ENCODE measurements around the gene VSIR. TPM values are rescaled to one million over a fixed set of nuclear protein-coding genes. Genes with fewer than 3 reads are reported as not detected.

VSIR gene
- total and polyA plus RNA-seq, 10 of the 15 experiments (the other 5 are each of a cell fraction or from before 2014, with no cell fraction given), result 0.19 to 12.5 (median 6.7) TPM

- WGBS (ENCODE audit: insufficient coverage, insufficient replicate concordance, low lambda C conversion rate, missing lambda C conversion rate), result 90% methylated on average over 14 of the region's 14 CpGs
- Histone ChIP-seq H4K20me1 (ENCODE audit: control insufficient read depth, insufficient read depth) (no peaks in the 10 kb centered on the region), H3K27me3 (replicated peaks in 1 of 2; ENCODE audit: control insufficient read depth in 2 of 2, insufficient read depth in 2 of 2, low read length in 1 of 2) (no peaks in the 10 kb centered on the region), H3K36me3 (ENCODE audit: control insufficient read depth in 2 of 2, insufficient read depth in 2 of 2, low read length in 1 of 2) (peaks cover 29 to 50% of the 10 kb centered on the region in 2 experiments), H2AFZ (ENCODE audit: control insufficient read depth, low read depth, low read length) (no peak overlapping the region), H3K4me3 (no peak overlapping the region), H3K4me2 (ENCODE audit: control insufficient read depth, insufficient read depth) (no peak overlapping the region), H3K79me2 (ENCODE audit: control insufficient read depth, insufficient read depth, low read length) (no peaks in the 10 kb centered on the region), H3K9me3 (replicated peaks; ENCODE audit: control insufficient read depth, insufficient read depth, low read length) (no peaks in the 10 kb centered on the region), H3K27ac (ENCODE audit: control insufficient read depth, insufficient read depth) (no peak overlapping the region), H3K4me1 (ENCODE audit: control insufficient read depth, insufficient read depth, low read length) (no peaks in the 10 kb centered on the region), H3K9ac (ENCODE audit: control insufficient read depth, insufficient read depth, low read length) (no peak overlapping the region)
- POLR2A ChIA-PET, result no interaction called here
- TF ChIP-seq SREBF1 (IDR thresholded peaks at IDR 0.05; ENCODE audit: low read length), result no peak
- TF ChIP-seq POLR2AphosphoS5 (IDR thresholded peaks at IDR 0.05; ENCODE audit: low read length), result no peak
- TF ChIP-seq GATAD2B (conservative IDR thresholded peaks at IDR 0.05; ENCODE audit: low read depth), result no peak
- TF ChIP-seq FOXM1 (IDR thresholded peaks at IDR 0.05; ENCODE audit: low read depth, low read length), result no peak
- TF ChIP-seq ETV6 (conservative IDR thresholded peaks at IDR 0.05 in 1 of 2, IDR thresholded peaks at IDR 0.05 in 1 of 2; ENCODE audit: borderline replicate concordance in 1 of 2, low read depth in 1 of 2), result no peak
- TF ChIP-seq POLR2A (IDR thresholded peaks at IDR 0.05; ENCODE audit: low read depth, low read length), result peak; percentile 27; the same call in 1 of the 2 replicates
- TF ChIP-seq PKNOX1 (IDR thresholded peaks at IDR 0.05), result no peak
- SMC1A ChIA-PET (ENCODE audit: uncharacterized antibody, unreplicated experiment), result interaction anchor here (1.2 kb wide), 1 partner anchor 78 kb away, joined by 4 read pairs; no protein-coding TSS in a partner anchor
- FAIRE-seq (no peak), ATAC-seq (no peak), DNase-seq (ENCODE audit: low read depth, low spot score) (no peak)
- CTCF ChIA-PET, result interaction anchor here (0.6 to 8.9 kb wide), 2 partner anchors 77 to 793 kb away, joined by 3 to 46 read pairs; no protein-coding TSS in a partner anchor
- no TSS peak for BruUV-seq (replicated peaks)
- RAD21 ChIA-PET (ENCODE audit: unreplicated experiment), result interaction anchor here (0.7 kb wide), 1 partner anchor 17 kb away, joined by 4 read pairs; no protein-coding TSS in a partner anchor
- in situ Hi-C loops (cut with MboI) (no loop called here), intact Hi-C loops (cut with micrococcal nuclease; ENCODE audit: unreplicated experiment) (no loop called here)
These were observed 45.4 kb upstream of the VSIR start for GRCh38 chr10:71818674-71819260.
